Right renal cortex interstitium (tissue), 3 donors: Measurements from ENCODE around the gene AGRP. TPM values are rescaled to one million over a fixed set of nuclear protein-coding genes. Genes with fewer than 3 reads are reported as not detected.

Experiments
- DNase-seq, 3 donors: peaks; one replicate each; pipeline ENCODE4 v3.0.0-alpha.2; 2013; ENCODE audit warnings: low read depth in 3 of 3, low spot score in 2 of 3
- polyA plus RNA-seq, 3 donors: library from polyadenylated mRNA; unstranded; fragments of 120-200 nt; gene quantifications; one replicate each; pipeline ENCODE4 v1.2.1, GENCODE V29; 2013; ENCODE audit not compliant: insufficient read length in 3 of 3

Gene AGRP
- polyA plus RNA-seq, 3 donors = 0.17 TPM; not detected in 2

DNA sequence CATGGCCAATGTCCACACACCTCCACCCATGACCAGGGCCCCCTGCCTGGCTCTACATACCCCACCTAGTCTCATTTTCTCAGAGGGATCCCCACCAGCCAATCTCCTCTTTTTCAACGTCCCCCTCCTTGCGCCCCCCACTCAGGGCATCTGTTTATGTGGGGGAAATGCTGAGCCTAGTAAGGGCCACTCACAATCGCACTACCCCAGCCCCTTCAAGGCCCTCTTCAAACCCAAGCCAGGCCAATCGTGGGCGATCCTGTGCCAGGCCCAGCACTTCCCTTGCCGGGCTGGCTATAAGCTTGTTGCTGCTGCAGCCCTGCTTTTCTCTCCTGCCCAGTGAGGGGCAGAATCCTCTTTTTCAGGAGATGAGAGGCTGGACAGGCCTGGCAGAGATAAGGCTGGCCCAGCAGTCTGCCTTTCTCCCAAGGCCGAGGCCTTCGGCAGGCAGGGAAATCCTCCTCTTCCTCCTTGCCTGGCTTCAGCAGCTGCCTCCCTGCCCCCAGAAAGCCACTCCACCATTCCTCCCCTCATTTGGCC is 36.3 kb downstream of the AGRP start:
- DNase-seq = no peak

DNA sequence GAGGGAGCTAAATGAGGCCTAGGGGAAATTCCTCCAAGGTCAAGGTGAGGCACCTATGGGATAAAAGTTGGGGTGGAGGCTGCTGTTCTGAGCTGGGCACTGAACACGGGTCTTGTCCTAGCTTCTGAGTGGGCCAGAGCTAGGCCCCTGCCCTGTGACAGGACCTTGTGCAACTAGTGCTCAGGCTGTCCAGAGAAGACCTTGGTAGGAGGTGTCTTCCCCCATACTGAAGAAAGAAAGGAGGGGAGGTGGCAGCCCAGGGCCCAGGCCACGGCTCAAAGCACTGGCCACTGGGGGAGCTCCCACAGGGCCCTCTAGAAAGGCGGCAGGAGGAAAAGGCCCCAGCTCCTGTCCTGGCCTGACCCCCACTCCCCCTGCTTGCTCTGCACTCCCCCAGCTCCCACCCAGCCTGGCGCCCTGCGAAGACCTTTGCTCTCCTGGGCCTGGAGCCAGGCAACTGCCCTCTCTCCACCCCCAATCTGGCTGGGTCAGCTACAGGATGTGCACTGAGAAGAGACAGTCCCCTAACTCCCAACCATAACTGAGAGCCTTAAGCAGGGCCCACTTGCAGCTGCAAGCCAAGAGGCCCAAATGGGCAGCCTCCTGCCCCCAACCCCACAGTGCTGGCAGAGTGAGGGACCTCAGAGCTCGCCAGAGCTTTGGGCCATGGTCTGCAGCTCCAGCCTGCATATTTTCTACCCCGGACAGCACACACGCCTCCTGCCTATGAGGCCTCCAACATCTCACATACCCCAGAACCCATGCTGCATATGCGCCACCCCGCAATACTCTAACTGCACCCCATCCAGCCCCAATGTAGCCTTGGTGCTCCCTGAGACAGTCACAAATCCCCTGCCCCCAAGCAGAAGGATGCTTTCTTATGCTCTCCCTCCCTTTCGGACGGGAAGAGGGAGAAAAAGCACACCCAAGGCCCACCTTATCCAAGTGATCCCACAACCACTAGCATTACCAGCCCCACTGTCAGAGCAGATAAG is 37.1 kb downstream of the AGRP start:
- DNase-seq = no peak

DNA sequence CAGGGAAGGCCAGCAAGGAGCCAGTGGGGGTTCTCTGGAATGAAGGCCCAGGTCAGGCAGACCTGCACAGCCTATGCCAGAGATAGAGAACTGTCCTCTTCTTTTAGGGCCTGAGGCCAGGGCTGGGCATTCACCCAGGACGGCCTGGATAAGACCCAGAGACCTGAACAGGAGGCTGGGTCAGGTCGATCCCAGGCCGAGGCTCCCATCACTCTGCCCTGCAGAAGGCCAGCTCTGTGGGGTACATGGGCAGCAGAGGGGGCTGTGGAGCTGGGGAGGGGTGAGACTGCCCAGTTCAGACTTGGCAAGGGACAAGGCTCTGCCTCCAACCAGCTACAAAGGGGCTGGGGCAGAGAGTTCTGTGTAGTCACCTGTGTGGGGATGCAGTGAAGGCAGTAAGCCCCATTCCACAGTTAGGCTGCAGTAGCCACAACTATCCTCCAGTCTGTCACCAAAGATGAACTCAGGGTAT is 37.9 kb downstream of the AGRP start:
- no peak for DNase-seq

DNA sequence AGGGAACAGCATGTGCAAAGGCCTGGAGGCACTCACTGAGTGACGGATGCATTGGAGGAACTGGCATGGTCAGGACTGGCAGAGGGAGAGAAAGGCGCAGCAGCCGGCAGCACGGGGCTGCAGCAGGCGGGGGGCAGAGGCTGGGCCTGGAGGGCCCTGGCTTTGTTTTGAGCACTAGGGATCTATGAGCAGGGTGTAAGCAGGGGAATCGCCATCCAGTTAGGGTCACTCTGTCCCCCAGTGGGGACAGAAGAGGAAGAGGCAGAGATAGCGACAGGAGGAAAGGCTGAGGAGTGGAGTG is 38.3 kb downstream of the AGRP start:
- no peak for DNase-seq

DNA sequence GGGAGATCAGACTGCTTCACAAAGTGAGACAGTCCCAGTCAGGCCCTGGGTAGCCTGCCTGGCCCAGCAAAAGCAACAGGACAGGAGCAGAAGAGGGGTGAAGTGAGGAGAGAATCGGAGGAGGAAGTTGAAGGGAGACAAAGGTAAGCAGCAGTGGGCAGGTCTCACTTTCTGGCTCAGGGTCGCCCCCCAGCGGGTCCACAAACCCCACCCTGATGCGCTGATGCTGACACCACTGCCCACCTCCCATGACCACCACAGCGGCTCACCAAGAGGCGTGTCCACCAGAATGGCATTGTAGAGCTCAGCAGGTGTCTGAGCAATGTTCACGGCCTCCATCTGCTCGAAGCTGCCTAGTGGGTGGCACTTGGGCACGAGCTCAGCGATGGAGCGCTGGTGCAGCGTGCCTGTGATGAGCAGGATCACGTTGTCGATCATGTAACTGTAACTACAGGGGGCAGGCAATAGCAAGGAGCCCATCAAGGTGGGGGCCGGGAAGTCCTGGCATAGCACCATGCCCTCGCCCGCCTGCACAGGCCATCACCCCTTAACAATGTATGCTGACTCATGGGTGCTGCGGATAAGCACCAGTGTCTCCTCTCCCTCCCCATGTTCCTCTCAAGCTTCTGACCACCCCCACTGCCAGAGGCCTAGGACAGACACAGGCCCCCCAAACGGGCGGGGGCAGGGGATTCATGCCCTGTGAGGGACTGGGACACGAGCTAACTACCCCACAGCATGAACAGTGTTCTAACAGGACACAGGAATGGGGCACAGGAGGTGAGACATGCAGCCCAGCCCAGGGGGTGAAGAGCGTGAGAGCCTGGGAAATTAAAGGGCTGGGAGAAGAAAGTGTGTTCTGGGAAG is 38.9 kb downstream of the AGRP start:
- DNase-seq = no peak

DNA sequence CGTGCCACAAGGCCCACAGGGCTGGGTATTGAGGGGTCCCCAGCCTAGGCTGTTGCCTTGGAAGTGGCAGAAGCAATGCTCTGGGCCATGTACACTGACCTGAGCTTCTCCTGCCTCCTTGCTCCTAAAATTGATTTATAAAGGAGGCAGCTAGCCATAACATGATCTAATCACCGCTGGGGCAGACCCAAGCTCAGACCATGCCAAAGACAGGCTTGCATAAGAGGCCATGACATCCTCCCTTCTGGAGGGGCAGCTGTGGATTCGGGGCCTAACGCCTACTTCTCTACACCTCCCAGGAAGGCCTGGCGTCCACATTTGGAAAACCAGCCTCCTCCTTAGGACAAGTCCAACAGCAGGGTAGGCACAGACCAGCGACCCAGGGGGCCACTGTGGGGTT is 40.1 kb downstream of the AGRP start:
- no peak for DNase-seq

DNA sequence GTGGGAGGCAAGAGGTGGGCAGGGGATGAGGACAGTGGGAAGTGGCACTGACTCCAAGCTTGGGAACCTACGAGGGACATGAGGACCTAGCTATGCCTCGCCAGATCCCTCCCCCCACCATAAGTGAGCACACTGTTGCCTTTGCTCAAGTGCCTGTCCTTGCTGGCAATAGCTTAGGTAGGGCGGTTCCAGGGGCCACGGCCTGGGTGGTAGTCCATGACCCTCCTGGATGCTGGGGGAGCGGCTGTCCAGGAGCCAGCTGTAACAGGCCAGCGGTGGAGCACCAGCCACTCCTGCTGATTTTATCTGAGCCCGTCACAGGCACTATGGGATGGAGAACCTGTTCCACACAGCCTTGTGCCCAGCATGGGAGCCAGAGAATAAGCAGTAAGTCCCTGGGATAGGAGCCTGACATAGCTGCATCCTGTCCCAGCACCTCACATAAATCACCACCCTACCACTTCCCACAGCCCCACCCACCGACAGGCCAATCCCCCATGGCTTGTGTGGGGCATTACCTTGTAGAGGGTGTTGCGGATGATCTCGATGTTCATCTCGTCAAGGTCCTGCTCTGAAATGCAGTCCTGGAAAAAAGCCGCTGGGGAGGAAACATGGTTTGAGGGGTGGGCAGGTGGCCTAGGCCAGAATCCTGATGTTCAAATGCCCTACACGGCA is 40.6 kb downstream of the AGRP start:
- DNase-seq = no peak

DNA sequence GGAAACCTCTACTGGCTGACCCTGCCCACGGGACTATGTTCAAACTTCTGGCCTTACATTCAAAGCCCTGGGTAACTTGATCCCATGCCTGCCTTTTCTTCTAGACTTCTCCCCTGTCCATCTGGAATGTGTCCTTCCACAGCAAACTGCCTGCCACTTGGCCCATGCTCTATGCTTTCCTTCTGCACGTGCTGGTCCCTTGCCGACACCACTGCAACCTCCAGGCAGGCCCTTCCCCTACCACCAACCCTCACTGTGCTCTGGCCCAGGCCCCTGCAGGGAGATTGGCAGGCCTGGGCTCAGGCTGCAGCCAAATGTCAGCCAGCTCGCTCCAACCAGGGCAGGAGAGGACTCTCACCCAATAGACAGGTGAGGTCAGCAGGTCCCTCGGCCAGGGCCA is 41.4 kb downstream of the AGRP start:
- DNase-seq = no peak

DNA sequence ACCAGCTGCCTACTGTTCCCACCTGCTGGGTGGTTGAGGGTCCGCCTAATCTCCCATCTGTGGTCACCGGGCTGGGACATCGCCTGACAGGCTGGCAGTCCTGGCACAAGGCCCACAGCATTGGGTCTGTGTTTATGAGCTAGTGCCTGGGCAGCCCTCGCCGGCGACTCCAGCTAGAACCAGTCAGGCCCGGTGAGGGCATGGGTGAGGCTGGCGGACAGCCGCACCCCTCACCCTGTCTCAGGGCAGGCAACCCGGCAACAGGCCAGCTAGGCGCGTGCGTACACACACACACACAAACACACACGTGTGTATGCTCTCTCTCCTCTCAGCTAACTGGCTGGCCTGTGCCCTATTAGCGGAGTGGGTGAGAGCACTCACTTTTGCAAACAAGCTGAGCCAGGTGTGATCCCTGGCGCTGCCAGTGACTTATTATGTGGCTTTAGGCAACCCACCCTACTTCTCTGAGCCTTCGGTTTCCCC is 42.0 kb downstream of the AGRP start:
- DNase-seq = no peak

DNA sequence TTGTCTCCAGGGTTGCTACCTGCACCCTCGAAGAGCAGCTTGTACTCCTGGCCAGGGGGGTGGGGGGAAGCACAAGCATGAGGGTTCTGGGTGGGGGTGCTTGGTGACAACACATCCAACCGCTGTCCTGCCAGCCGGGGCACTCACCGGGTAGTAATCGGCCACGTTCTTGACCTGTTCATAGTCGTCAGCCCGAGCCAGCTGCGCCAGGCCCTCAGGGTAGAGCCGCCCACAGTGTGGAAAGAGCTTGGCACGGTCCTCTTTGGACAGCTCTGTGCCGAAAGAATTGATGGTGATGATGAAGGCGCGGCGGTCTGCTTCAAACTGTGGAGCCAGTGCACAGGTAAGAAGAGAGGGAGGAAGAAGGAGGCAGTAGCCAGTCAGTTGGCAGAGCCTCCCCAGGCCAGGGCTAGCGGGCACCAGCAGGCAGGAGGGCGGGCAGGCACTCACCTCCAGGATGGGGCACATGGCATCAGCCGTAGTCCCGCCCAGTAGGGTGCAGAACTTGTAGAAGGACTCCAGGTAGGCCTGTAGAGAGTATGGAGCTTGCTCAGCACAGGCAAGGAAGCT is 44.4 kb downstream of the AGRP start:
- no peak for DNase-seq

DNA sequence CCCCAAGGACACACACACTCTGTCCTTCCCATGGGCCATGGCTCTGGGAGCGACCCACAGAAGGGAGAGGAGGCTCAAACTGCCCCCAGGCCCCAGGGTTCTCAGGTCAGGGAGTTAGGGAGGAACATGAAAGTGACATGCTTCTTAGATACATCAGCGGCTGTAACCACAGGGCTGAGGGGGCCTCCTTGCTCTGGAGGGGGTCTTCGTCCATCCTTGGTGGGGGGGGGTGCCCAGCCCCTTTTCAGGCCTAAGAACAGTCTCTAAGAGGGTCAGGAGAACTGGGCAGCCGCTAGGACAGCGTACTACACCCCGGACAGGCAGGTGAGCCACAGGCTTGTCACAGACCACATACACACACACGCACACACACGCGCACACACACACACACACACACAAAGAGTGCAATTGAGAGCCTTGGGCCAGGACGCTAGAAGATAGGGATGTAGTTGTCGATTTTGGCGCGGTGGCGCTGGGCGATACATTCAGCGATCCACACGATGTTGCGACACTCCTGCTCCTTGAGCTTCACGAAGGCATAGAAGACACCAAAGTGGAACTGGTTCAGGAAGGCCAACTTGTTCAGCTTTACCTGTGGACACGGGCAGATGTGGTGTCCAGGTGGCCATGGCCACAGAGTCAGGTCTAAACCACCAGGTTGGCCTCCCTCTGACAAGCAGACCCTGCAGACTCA is 45.1 kb downstream of the AGRP start:
- no peak for DNase-seq

DNA sequence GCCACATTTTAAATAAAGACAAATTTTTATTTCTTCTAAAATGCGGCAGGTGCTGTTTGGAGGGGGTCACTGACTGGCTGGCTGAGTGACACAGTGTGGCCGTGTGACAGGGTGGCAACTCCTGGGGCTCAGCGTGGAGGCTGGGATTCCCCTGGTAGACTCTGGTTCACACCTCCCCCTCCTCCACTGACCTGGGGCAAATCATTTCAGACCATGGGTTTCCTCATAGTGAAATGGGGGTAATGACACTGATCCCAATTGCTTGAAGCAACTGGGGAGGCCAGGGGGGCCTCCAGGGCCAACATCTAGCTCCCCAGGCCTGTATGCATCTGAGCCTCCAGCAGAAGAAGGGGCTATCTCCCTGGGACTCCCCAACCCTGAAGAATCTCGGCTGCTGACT is 45.8 kb downstream of the AGRP start:
- no peak for DNase-seq

DNA sequence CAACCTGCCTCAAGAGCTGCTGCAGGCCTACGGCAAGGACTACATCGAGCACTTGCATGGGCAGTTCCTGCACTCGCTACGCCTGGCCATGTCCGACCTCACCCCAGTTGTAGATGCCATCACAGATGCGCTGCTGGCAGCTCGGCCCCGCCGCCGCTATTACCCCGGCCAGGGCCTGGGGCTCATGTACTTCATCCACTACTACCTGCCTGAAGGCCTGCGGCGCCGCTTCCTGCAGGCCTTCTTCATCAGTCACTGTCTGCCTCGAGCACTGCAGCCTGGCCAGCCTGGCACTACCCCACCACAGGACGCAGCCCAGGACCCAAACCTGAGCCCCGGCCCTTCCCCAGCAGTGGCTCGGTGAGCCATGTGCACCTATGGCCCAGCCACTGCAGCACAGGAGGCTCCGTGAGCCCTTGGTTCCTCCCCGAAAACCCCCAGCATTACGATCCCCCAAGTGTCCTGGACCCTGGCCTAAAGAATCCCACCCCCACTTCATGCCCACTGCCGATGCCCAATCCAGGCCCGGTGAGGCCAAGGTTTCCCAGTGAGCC is 46.6 kb downstream of the AGRP start:
- DNase-seq = no peak

DNA sequence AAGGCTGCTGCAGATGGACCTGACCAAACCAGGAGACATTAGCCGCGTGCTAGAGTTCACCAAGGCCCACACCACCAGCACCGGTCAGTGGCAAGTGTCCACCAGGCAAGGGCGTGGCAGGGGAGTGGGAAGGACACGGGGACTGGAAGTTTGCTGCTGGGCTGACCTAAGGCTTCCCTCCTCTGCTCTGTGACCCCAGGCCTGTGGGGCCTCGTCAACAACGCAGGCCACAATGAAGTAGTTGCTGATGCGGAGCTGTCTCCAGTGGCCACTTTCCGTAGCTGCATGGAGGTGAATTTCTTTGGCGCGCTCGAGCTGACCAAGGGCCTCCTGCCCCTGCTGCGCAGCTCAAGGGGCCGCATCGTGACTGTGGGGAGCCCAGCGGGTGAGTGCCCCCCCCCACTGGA is 47.6 kb downstream of the AGRP start:
- DNase-seq = no peak

DNA sequence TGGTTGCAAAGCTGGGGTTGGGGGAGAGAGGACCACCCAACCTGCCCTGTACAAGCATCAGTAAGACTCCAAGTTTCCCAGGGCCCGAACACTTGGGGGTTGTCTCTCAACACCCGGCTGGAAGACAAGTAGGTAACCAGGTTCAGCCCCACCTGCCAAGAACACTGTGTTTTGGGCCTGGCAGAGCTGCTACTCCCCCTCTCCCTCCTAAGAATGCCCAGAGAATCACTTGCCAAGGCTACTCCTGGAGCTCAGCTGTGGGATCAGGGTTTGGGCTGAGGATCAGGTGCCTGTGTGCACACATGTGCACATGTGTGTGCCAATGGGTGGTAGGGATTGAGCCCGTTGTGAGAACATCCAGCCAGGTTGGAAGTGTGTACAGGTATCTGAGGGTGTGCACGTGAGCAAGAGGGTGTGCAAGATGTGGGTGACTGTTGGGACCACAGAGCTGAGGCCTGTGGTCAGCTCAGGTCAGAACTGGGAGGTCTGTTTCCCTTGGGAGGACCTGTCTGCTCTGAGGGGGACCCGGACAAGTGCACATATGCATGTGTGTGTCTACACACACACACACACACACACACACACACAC is 50.1 kb downstream of the AGRP start:
- no peak for DNase-seq
